NCI-H1436 (cell line): Measurements from ENCODE around the gene VAV3.
"Not testable (repeated sequence)": the region's sequence is repeated elsewhere in the genome, so short reads cannot be mapped to it uniquely, and the experiment has no call there.

Source experiments
- DNase-seq: peaks from one replicate; lab custom pipeline; 2025; lab: John Stamatoyannopoulos, UW

The VAV3 gene

GRCh38 chr1:107935396-107936064, 29.4 kb downstream of the VAV3 start:
- DNase-seq = no peak

GRCh38 chr1:107934578-107934977, 30.4 kb downstream of the VAV3 start:
- no peak for DNase-seq

- DNase-seq = no peak
Measured at GRCh38 chr1:107933736-107934135, 31.2 kb downstream of the VAV3 start.

GRCh38 chr1:107930292-107930691, 34.7 kb downstream of the VAV3 start:
- no peak for DNase-seq

GRCh38 chr1:107927820-107928219, 37.2 kb downstream of the VAV3 start:
- DNase-seq = no peak

- no peak for DNase-seq
Measured at GRCh38 chr1:107926436-107927080, 38.4 kb downstream of the VAV3 start.

- no peak for DNase-seq
Measured at GRCh38 chr1:107925565-107925964, 39.4 kb downstream of the VAV3 start.

GRCh38 chr1:107920999-107921398, 44.0 kb downstream of the VAV3 start:
- DNase-seq = no peak

GRCh38 chr1:107920561-107920960, 44.4 kb downstream of the VAV3 start:
- no peak for DNase-seq

GRCh38 chr1:107919953-107920352, 45.0 kb downstream of the VAV3 start:
- no peak for DNase-seq

- no peak for DNase-seq
Measured at GRCh38 chr1:107914119-107914765, 50.7 kb downstream of the VAV3 start.

- no peak for DNase-seq
Measured at GRCh38 chr1:107912656-107913055, 52.3 kb downstream of the VAV3 start.

- no peak for DNase-seq
Measured at GRCh38 chr1:107900090-107900945, 64.7 kb downstream of the VAV3 start.

- DNase-seq = no peak
Measured at GRCh38 chr1:107899655-107900054, 65.3 kb downstream of the VAV3 start.

- no peak for DNase-seq
Measured at GRCh38 chr1:107897438-107898345, 67.3 kb downstream of the VAV3 start.

GRCh38 chr1:107896936-107897335, 68.0 kb downstream of the VAV3 start:
- DNase-seq = no peak

- no peak for DNase-seq
Measured at GRCh38 chr1:107896401-107896800, 68.6 kb downstream of the VAV3 start.

GRCh38 chr1:107895403-107896191, 69.4 kb downstream of the VAV3 start:
- DNase-seq = no peak

GRCh38 chr1:107894605-107895004, 70.4 kb downstream of the VAV3 start:
- DNase-seq = no peak

GRCh38 chr1:107893350-107893749, 71.6 kb downstream of the VAV3 start:
- DNase-seq = not testable (repeated sequence)

GRCh38 chr1:107889524-107889923, 75.5 kb downstream of the VAV3 start:
- DNase-seq = no peak
